Measurements from ENCODE around the gene GATAD2B.
"Not testable (repeated sequence)": the region's sequence is repeated elsewhere in the genome, so short reads cannot be mapped to it uniquely, and the experiment has no call there.

Gene GATAD2B

DNA sequence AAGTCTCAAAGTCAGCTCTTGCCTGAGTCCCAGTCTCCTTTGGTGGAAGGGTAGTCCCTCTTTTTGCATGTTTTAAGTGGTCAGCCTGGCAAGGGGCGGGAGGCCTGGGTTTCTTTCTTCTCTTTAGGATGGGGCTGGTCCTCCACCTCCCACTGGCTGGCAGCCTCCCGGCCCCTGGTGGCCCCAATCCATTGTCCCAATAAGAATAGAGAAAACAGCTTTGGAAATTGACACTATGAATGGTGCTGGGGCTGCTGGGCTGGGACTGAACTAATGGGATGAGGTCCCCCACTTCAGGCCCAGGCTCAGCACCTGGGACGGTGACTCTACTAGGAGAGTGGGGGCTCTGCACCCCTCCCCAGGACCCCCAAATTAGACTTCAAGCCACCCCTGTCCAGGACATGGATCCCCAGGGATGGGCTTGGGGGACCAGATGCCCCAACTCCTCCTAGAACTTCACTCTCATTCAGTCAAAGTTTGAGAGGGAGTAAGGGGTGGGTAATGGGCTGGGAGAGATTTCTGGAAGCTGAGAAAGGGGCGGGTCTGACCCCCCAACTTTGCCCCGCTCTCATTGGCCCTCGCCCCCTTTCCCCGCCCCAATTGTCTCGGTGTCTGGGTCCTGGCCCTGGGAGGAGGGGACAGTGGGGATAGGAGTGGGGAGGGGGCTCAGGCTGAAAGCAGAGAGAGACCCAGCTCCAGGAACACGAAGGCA, 129.4 kb downstream of the GATAD2B start:
- H3K27me3 Mint-ChIP-seq = no peaks in the 10 kb centered on the region
- peaks cover 29 to 69% of the 10 kb centered on the region in 2 donors for H3K4me1 Mint-ChIP-seq
- H3K27ac Mint-ChIP-seq = no peak overlapping the region
- H3K9me3 Mint-ChIP-seq = no peaks in the 10 kb centered on the region
- DNase-seq (no peak), ATAC-seq (replicated peaks) (no peak)
- H3K4me3 Mint-ChIP-seq = no peak overlapping the region
- H3K36me3 Mint-ChIP-seq = no peaks in the 10 kb centered on the region

DNA sequence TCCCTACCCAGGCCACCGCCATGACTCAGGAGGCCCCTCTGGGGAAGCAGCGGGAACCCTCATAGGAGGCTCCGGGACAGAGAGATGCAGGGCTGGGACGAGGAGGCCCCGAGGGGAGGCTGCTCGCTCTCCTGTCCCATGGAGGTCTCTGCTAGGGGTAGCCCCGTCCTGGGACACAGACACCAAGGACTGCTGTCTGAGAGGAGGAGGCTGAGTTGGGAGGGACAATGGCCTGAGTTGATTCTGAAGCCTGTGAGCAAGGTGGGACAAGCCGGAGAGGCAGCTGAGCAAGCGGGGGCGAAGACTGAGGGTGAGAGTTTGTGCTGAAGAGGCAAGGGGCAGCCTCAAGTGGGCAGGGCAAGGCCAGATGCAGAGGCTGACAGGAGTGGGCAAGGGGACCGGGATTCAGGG, 130.1 kb downstream of the GATAD2B start:
- Mint-ChIP-seq H3K9me3 (no peaks in the 10 kb centered on the region), H3K27me3 (no peaks in the 10 kb centered on the region), H3K4me1 (peaks cover 31 to 69% of the 10 kb centered on the region in 2 donors), H3K27ac (no peak overlapping the region), H3K4me3 (no peak overlapping the region), H3K36me3 (no peaks in the 10 kb centered on the region)
- DNase-seq (no peak), ATAC-seq (replicated peaks) (no peak)

DNA sequence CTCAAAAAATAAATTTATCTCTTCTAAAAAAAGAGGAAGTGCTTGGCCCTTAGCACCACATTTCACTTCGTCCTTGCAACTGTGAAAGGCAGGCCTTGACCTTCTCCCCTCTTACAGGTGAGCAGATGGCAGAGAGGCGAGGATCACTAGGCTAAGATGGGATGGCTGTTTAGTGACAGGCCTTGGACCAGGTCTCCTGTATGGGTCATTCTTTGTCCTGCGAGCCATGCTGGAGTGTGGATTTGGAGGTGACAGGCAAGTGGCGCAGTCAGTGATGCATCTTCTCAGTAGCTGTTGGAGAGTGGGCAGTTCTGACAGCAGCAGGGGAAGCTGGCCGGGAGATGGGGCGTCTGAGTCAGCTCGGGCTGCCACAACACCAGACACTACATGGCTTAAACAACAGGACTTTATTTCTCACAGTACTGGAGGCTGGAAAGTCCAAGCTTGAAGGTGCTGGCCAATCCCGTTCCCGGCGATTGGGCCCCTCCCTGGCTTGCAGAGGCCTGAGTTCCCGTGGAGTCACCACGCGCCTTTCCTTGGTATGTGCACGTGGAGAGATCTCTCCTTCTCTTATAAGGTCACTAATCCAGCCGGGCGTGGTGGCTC, 131.0 kb downstream of the GATAD2B start:
- peaks cover 25 to 60% of the 10 kb centered on the region in 2 donors for H3K4me1 Mint-ChIP-seq
- ATAC-seq (replicated peaks) (peak; percentile 37 to 47), DNase-seq (no peak)
- no peaks in the 10 kb centered on the region for H3K27me3 Mint-ChIP-seq
- H3K36me3 Mint-ChIP-seq = no peaks in the 10 kb centered on the region
- H3K4me3 Mint-ChIP-seq = peak overlapping the region; percentile 10 to 67
- H3K9me3 Mint-ChIP-seq = no peaks in the 10 kb centered on the region
- peak overlapping the region; percentile 96 for H3K27ac Mint-ChIP-seq

DNA sequence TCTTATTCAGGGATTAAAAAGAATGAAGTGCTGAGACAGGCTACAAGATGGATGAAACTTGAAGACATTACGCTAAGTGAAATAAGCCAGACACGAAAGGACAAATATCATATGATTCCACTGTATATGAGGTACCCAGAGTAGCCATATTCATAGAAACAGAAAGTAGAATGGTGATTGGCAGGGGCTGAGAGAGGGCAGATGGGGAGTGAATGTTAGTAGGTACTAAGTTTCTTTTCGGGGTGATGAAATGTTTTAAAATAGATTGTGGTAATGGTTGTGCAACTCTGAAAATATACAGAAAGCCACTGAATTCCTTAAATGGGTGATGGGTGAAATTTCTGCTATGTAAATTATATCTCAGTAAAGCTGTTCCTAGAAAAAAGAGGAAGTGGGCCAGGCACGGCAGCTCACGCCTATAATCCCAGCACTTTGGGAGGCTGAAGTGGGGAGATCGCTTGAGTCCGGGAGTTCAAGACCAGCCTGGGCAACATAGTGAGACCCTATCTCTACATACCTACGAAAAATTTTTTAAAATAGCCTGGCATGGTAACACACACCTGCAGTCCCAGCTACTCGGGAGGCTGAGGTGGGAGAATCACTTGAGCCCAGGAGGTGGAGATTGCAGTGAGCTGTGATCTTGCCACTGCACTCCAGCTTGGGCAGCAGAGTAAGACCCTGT, 131.7 kb downstream of the GATAD2B start:
- Mint-ChIP-seq H3K9me3 (no peaks in the 10 kb centered on the region), H3K4me1 (peaks cover 22 to 55% of the 10 kb centered on the region in 2 donors), H3K4me3 (peak overlapping the region; percentile 67), H3K27me3 (no peaks in the 10 kb centered on the region), H3K27ac (peak overlapping the region; percentile 96), H3K36me3 (no peaks in the 10 kb centered on the region)
- ATAC-seq (replicated peaks) (peak; percentile 95 to 96), DNase-seq (peak; percentile 62)

DNA sequence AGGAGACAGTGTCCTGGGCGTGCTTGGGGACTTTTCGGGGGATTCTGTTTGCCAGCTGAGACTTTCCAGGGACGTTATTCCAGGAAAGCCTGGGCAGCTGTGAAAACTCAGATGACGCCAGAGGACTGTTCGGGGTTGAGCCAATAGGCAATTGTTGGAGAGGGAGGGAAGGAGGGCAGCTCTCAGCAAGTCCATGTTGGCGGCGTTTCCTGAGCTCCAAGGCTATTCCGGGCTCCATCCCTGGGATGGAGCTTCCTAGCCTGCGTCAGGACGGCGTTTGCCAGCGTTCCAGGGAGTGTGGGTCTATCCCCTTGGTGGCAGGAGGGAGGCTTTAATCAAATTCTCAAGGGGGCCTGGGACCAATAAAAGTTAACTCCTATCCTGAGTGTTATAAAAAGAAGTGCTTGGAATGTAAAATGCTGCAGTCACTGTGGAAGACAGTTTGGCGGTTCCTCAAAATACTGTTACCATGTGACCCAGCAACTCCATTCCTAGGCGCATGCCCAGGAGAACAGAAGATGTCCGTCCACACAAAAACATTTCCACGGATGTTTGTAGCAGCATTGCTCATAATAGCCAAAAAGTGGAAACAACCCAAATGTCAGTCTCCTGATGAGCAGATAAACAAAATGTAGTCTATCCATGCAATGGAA, 132.3 kb downstream of the GATAD2B start:
- Mint-ChIP-seq H3K4me3 (peak overlapping the region; percentile 67), H3K27me3 (no peaks in the 10 kb centered on the region), H3K27ac (peak overlapping the region; percentile 96), H3K4me1 (peaks cover 22 to 61% of the 10 kb centered on the region in 2 donors), H3K36me3 (no peaks in the 10 kb centered on the region), H3K9me3 (no peaks in the 10 kb centered on the region)
- ATAC-seq (replicated peaks) (peak; percentile 48 to 49), DNase-seq (no peak)

DNA sequence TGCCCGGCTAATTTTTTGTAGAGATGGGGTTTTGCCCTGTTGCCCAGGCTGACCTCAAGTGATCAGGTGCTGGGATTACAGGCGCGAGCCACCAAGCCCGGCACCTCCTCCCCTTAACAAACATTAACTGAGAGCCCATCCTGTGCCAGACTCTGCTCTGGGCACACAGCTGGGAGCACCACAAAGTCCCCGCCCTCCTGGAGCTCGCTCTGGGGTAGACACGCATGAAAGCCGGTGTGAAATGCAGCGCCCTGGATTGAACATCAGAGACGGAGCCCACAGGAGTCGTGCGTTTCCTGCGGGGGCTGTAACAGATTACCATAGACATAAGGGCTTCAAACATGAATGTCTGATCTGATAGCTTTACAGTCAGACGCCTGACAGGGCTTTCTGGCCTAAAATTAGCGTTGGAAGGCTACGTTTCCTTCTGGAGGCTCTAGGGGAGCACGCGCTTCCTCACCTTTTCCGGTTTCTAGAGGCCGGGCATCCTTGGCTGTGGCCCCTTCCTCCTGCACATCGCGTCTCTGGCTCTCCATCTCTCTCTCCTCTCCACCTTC, 133.2 kb downstream of the GATAD2B start:
- no peaks in the 10 kb centered on the region for H3K27me3 Mint-ChIP-seq
- H3K27ac Mint-ChIP-seq = peak overlapping the region; percentile 96
- H3K4me3 Mint-ChIP-seq = peak overlapping the region; percentile 67
- no peak for DNase-seq
- no peaks in the 10 kb centered on the region for H3K36me3 Mint-ChIP-seq
- peaks cover 25 to 62% of the 10 kb centered on the region in 2 donors for H3K4me1 Mint-ChIP-seq
- no peaks in the 10 kb centered on the region for H3K9me3 Mint-ChIP-seq
- ATAC-seq (replicated peaks) = no peak

DNA sequence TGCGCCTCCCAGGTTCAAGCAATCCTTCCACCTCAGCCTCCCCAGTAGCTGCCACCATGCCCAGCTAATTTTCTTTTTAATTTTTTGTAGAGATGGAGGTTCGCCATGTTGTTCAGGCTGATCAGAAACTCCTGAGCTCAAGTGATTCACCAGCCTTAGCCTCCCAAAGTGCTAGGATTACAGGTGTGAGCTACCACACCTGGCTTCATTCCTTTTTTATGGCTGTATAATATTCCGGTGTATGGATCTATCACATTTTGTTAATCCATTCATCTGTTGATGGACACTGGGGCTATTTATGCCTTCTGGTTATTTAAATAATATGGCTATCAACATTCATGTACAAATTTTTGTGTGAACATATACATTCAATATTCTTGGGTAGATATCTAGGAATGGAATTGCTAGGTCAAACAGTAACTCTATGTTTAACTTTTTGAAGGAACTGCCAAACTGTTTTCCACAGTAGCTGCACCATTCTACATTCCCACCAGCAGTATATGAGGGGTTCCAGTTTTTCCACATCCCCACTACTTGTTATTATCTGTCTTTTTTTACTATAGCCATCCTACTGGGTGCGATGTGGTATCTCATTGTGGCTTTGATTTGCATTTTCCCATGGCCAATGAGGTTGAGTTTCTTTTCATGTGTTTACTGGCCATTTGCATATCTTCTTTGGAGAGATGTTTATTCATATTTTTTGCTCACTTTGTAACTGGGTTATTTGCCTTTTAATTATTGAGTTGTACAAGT, 136.6 kb downstream of the GATAD2B start:
- Mint-ChIP-seq H3K9me3 (no peaks in the 10 kb centered on the region), H3K27me3 (no peaks in the 10 kb centered on the region), H3K36me3 (no peaks in the 10 kb centered on the region), H3K4me3 (peak overlapping the region in 1 of 2 donors; percentile 28), H3K4me1 (peaks cover 19 to 50% of the 10 kb centered on the region in 2 donors), H3K27ac (no peak overlapping the region)
- DNase-seq (no peak), ATAC-seq (replicated peaks) (no peak)

DNA sequence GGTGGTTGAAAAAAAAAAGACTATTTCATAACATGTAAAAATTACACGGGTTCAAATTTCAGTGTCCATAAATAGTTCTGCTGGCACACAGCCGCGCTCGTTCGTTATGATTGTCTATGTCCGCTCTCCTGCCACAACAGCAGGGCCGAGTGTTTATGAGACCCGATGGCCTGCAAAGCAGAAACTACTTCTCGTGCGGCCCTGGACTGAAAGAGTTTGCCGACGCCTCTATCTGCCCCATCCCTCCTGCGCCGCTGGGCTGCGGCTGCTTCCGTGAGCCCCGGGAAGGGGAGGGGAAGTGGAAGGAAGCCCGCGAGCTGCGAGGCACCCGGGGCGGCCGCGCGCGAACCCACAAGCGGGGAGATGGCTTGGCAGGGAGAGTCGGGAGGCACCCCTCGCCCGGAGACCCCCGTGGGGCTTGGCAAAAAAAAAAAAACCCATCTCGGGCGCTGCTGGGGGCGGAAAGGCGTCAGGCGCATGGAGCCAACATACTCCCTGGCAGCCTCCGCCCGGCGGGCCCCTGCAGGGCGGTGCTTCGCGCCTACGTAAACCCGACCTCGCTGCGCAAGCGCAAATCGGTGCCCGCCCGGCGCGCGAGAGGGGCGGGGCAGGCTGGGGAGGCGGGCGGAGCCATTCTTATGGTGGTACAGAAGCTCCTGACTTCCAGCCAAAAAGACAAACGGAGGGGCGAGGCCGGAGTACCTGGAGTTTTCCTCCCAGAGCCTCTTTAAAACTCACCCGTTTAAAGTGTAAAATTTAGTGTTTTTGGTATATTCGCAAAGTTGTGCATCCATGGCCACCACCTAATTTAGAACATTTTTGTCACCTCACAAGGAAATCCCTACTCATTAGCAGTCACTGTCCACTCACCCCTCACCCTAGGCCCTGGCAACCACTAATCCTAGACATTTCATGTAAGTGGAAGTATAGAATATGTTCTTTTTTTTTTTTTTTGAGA, 139.3 kb downstream of the GATAD2B start:
- Mint-ChIP-seq H3K9me3 (no peaks in the 10 kb centered on the region), H3K36me3 (peaks cover 4 to 9% of the 10 kb centered on the region in 2 donors), H3K4me3 (peak overlapping the region; percentile 93 to 97), H3K4me1 (peaks cover 7 to 30% of the 10 kb centered on the region in 2 donors), H3K27ac (peak overlapping the region; percentile 97), H3K27me3 (no peaks in the 10 kb centered on the region)
- peak; percentile 90 for DNase-seq
- peak; percentile 94 to 96 for ATAC-seq (replicated peaks)

DNA sequence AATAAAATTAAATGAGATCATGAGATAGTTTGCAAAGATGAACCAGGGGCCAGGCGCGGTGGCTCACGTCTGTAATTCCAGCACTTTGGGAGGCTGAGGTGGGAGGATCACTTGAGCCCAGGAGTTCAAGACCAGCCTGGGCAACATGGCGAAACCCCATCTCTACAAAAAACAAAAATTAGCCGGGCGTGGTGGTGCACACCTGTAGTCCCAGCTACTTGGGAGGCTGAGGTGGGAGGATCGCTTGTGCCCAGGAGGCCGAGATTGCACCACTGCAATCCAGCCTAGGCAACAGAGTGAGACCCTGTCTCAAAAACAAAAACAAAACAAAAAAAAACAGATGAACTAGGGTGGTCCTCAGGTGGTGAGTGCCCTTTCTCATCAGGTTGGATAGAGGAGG, 140.1 kb downstream of the GATAD2B start:
- H3K9me3 Mint-ChIP-seq; DNase-seq; ATAC-seq (replicated peaks); H3K27me3 Mint-ChIP-seq: not testable (repeated sequence)
- peaks cover 7 to 13% of the 10 kb centered on the region in 2 donors for H3K36me3 Mint-ChIP-seq
- peaks cover 5 to 27% of the 10 kb centered on the region in 2 donors for H3K4me1 Mint-ChIP-seq
- H3K4me3 Mint-ChIP-seq = peak overlapping the region; percentile 93 to 97
- peak overlapping the region; percentile 97 for H3K27ac Mint-ChIP-seq

DNA sequence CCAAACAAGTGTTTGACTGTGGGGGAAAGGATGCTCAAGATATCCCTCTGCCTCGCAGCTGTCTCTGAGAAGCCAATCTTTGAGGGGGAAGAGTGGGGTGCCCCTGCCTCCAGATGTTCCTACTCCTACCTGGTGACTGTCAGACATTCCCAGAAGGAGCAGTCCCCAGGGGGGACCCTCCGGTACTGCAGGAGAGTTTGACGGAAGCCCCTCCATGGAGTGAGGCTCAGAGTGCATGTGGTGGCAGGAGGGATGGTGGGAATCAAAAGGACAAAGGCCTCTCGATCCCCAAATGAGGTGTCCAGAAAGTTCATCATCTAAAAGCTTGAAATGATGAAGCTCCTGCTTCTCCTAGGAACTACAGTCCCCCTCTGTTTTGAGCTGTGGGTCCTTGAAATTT, 142.2 kb downstream of the GATAD2B start:
- H3K27ac Mint-ChIP-seq = no peak overlapping the region
- no peak for DNase-seq
- H3K4me1 Mint-ChIP-seq = peaks cover 16 to 42% of the 10 kb centered on the region in 2 donors
- no peaks in the 10 kb centered on the region for H3K9me3 Mint-ChIP-seq
- peaks cover 13 to 21% of the 10 kb centered on the region in 2 donors for H3K36me3 Mint-ChIP-seq
- H3K4me3 Mint-ChIP-seq = no peak overlapping the region
- ATAC-seq (replicated peaks) = no peak
- H3K27me3 Mint-ChIP-seq = no peaks in the 10 kb centered on the region

DNA sequence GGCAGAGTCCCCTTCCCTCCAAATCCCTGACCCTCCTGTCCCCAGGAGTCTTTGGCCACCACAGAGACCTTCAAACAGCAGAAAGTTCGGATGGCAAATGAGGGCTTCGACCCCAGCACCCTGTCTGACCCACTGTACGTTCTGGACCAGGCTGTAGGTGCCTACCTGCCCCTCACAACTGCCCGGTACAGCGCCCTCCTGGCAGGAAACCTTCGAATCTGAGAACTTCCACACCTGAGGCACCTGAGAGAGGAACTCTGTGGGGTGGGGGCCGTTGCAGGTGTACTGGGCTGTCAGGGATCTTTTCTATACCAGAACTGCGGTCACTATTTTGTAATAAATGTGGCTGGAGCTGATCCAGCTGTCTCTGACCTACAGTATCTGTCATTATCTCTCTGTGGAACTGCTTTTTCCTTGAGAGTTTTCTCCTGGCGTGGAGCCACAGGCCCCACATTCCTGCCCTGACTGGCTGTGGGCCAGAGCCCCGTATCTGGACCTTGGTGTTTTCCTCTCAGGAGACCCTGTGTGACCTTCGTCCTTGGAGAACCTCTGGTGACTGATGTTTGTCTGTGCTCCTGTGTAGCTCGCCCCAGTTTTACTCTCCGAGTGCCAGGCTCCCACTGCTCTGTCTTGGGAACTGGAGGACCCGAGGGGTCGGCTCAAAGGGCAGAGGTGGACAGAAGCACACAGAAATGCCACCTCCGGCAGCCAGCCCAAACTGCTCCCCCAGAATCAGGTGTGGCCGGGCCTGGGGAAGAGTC, 142.8 kb downstream of the GATAD2B start:
- peaks cover 13 to 21% of the 10 kb centered on the region in 2 donors for H3K36me3 Mint-ChIP-seq
- DNase-seq = no peak
- H3K9me3 Mint-ChIP-seq = no peaks in the 10 kb centered on the region
- no peaks in the 10 kb centered on the region for H3K27me3 Mint-ChIP-seq
- peaks cover 13 to 38% of the 10 kb centered on the region in 2 donors for H3K4me1 Mint-ChIP-seq
- H3K4me3 Mint-ChIP-seq = no peak overlapping the region
- no peak for ATAC-seq (replicated peaks)
- H3K27ac Mint-ChIP-seq = no peak overlapping the region

DNA sequence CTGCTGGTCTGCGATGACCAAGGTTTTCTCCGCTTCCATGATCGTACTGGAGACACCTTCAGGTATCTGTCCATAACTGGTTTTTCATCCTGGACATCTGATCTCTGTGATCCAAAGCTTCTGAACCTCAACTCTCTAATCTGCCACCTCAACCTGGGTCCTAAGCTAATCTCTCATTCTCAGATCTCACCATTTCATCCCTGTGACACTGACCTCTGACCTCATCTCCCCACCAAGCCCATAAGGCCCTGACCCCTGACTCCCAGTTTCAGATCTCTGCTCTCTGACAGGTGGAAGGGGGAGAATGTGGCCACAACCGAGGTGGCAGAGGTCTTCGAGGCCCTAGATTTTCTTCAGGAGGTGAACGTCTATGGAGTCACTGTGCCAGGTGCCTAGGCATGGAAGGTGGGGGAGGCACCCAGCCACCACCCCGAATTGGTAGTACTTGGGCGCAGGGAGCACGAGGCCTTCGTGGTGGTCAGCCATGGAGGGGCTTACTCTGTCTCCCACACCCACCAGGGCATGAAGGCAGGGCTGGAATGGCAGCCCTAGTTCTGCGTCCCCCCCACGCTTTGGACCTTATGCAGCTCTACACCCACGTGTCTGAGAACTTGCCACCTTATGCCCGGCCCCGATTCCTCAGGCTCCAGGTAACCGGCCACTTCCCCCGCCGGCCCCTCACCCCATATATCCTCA, 143.8 kb downstream of the GATAD2B start:
- ATAC-seq (replicated peaks) = no peak
- peaks cover 21 to 47% of the 10 kb centered on the region in 2 donors for H3K4me1 Mint-ChIP-seq
- H3K27me3 Mint-ChIP-seq = no peaks in the 10 kb centered on the region
- DNase-seq = no peak
- no peaks in the 10 kb centered on the region for H3K9me3 Mint-ChIP-seq
- H3K27ac Mint-ChIP-seq = peak overlapping the region; percentile 42
- no peak overlapping the region for H3K4me3 Mint-ChIP-seq
- H3K36me3 Mint-ChIP-seq = peaks cover 22 to 31% of the 10 kb centered on the region in 2 donors

All from stimulated activated naive B cell treated with anti-CD40 and anti-IgM and Interleukin-4, amounts not matched to agents 10 μg/mL and 1 μg/mL and 100 μg/mL, for 72 hours (primary cell).